ENCODE results near the gene WNK3. TPM values are rescaled to one million over a fixed set of nuclear protein-coding genes. Genes with fewer than 3 reads are reported as not detected.

The WNK3 gene
- total and polyA plus RNA-seq, 2 experiments from 2014 or later: 27.6 to 57.5 TPM

- Histone ChIP-seq H3K4me3 (no peak overlapping the region), H3K27ac (ENCODE audit: low read depth) (no peak overlapping the region), H3F3A (replicated peaks; ENCODE audit: low read depth) (no peaks in the 10 kb centered on the region), H3K4me2 (no peak overlapping the region), H3K9me2 (ENCODE audit: insufficient read depth) (no peaks in the 10 kb centered on the region), H4K20me1 (replicated peaks; ENCODE audit: insufficient read depth) (no peaks in the 10 kb centered on the region; the same call in 1 of the 2 replicates), H2AFZ (no peak overlapping the region), H3K4me1 (ENCODE audit: insufficient read depth) (no peaks in the 10 kb centered on the region), H3K36me3 (ENCODE audit: insufficient read depth) (no peaks in the 10 kb centered on the region), H3K27me3 (ENCODE audit: insufficient read depth) (no peaks in the 10 kb centered on the region), H3K79me2 (replicated peaks; ENCODE audit: insufficient read depth) (peaks cover 5% of the 10 kb centered on the region)
- no peak overlapping the region for H3K4me3 Mint-ChIP-seq
- no peaks in the 10 kb centered on the region for H3K27me3 Mint-ChIP-seq (ENCODE audit: insufficient read depth, low read depth, poor library complexity)
- peaks cover 6% of the 10 kb centered on the region; the same call in 2 of the 3 replicates for H3K4me1 Mint-ChIP-seq
- no peak for TF ChIP-seq ZNF462 (CRISPR knock-in tag; IDR thresholded peaks at IDR 0.05)
- DNase-seq (ENCODE audit: low spot score) (no peak), ATAC-seq (no peak)
- peaks cover 14% of the 10 kb centered on the region; the same call in 2 of the 3 replicates for H3K36me3 Mint-ChIP-seq (ENCODE audit: low read depth)
- H3K27ac Mint-ChIP-seq: no peak overlapping the region
- H3K9me3 Mint-ChIP-seq: no peaks in the 10 kb centered on the region
Observed at GRCh38 chrX:54171091-54171490, 186.8 kb downstream of the WNK3 start.

- H3F3A ChIP-seq (replicated peaks; ENCODE audit: low read depth): no peaks in the 10 kb centered on the region
- peaks cover 9% of the 10 kb centered on the region; the same call in 2 of the 3 replicates for H3K4me1 Mint-ChIP-seq
Observed at GRCh38 chrX:54166915-54167314, 190.9 kb downstream of the WNK3 start.

More at GRCh38 chrX:54166915-54167314, 190.9 kb downstream of the WNK3 start:
- Histone ChIP-seq H4K20me1 (replicated peaks; ENCODE audit: insufficient read depth) (no peaks in the 10 kb centered on the region), H3K4me2 (no peak overlapping the region), H3K9me2 (ENCODE audit: insufficient read depth) (no peaks in the 10 kb centered on the region), H3K36me3 (ENCODE audit: insufficient read depth) (no peaks in the 10 kb centered on the region), H3K4me3 (no peak overlapping the region), H3K79me2 (replicated peaks; ENCODE audit: insufficient read depth) (no peaks in the 10 kb centered on the region), H3K27ac (ENCODE audit: low read depth) (no peak overlapping the region), H2AFZ (no peak overlapping the region), H3K4me1 (ENCODE audit: insufficient read depth) (no peaks in the 10 kb centered on the region), H3K27me3 (ENCODE audit: insufficient read depth) (no peaks in the 10 kb centered on the region)
- no peak overlapping the region for H3K4me3 Mint-ChIP-seq
- TF ChIP-seq CREB1 (CRISPR knock-in tag; IDR thresholded peaks at IDR 0.05; ENCODE audit: low read depth) (no peak), CTCF (conservative IDR thresholded peaks at IDR 0.05; ENCODE audit: low read depth in 2 of 2) (no peak), STAT1 (IDR thresholded peaks at IDR 0.05; ENCODE audit: unreplicated experiment) (no peak), ETS1 (IDR thresholded peaks at IDR 0.05) (no peak), NANOG (IDR thresholded peaks at IDR 0.05; ENCODE audit: borderline replicate concordance) (no peak), REST (IDR thresholded peaks at IDR 0.05; ENCODE audit: unreplicated experiment) (no peak), ZNF331 (CRISPR knock-in tag; IDR thresholded peaks at IDR 0.05; ENCODE audit: low read depth) (no peak)
- no peak for ATAC-seq
- no peak for DNase-seq (ENCODE audit: low spot score)
- H3K27me3 Mint-ChIP-seq (ENCODE audit: insufficient read depth, low read depth, poor library complexity): no peaks in the 10 kb centered on the region
- H3K9me3 Mint-ChIP-seq: no peaks in the 10 kb centered on the region
- H3K27ac Mint-ChIP-seq: no peak overlapping the region
- H3K36me3 Mint-ChIP-seq (ENCODE audit: low read depth): no peaks in the 10 kb centered on the region; the same call in 2 of the 3 replicates
